Neuronal stem cell (in vitro differentiated cells): Measurements from ENCODE around the gene NMUR2. TPM values are rescaled to one million over a fixed set of nuclear protein-coding genes. Genes with fewer than 3 reads are reported as not detected.

ENCODE experiments used
- DNase-seq: peaks from one replicate; pipeline ENCODE4 v3.0.0-alpha.2; 2013; ENCODE audit warnings: low spot score
- H2AFZ ChIP-seq: one replicate; pipeline ENCODE4 v1.6.1; 2013; ENCODE audit warnings: mild to moderate bottlenecking, low read length, inconsistent platforms
- H2AK5ac ChIP-seq: 2 replicates; pipeline ENCODE4 v1.6.1; 2013; ENCODE audit warnings: low read depth, mild to moderate bottlenecking, inconsistent platforms, low read length, moderate library complexity, mixed read lengths
- H2BK120ac ChIP-seq: 2 replicates; pipeline ENCODE4 v1.6.1; 2013; ENCODE audit warnings: low read depth, mild to moderate bottlenecking, inconsistent platforms, low read length, moderate library complexity, mixed read lengths
- H2BK12ac ChIP-seq: one replicate; pipeline ENCODE4 v1.6.1; 2013; ENCODE audit warnings: low read length, inconsistent platforms
- H2BK15ac ChIP-seq: 2 replicates; pipeline ENCODE4 v1.6.1; 2013; ENCODE audit warnings: mild to moderate bottlenecking, low read length, inconsistent platforms, mixed read lengths
- H2BK5ac ChIP-seq: one replicate; pipeline ENCODE4 v1.6.1; 2013; ENCODE audit warnings: inconsistent platforms, mild to moderate bottlenecking, low read length, moderate library complexity
- H3K14ac ChIP-seq: one replicate; pipeline ENCODE4 v1.6.1; 2013; ENCODE audit warnings: low read length, inconsistent platforms
- H3K18ac ChIP-seq: 2 replicates; pipeline ENCODE4 v1.6.1; 2013; ENCODE audit warnings: low read length, inconsistent platforms
- H3K23ac ChIP-seq: 2 replicates; pipeline ENCODE4 v1.6.1; 2013; ENCODE audit warnings: low read depth, mild to moderate bottlenecking, mixed read lengths, low read length, inconsistent platforms; ENCODE audit not compliant: poor library complexity
- H3K27ac ChIP-seq: replicated peaks from 3 replicates; pipeline ENCODE4 v1.5.1; 2013; ENCODE audit warnings: low read length, inconsistent platforms
- H3K27me3 ChIP-seq, 3 experiments: 2 replicates each; pipeline ENCODE4 v1.6.1; 2013; ENCODE audit warnings: low read length in 3 of 3, mild to moderate bottlenecking in 2 of 3, inconsistent platforms in 1 of 3, low read depth in 1 of 3, mixed read lengths in 1 of 3, moderate library complexity in 1 of 3; ENCODE audit not compliant: control insufficient read depth in 3 of 3, insufficient read depth in 3 of 3
- H3K36me3 ChIP-seq, 2 donors: replicated peaks in 1 of 2; 2 replicates each; pipeline ENCODE4 v1.6.1; 2013; ENCODE audit warnings: low read length in 2 of 2; ENCODE audit not compliant: control insufficient read depth in 2 of 2, insufficient read depth in 2 of 2
- H3K4ac ChIP-seq: 2 replicates; pipeline ENCODE4 v1.6.1; 2013; ENCODE audit warnings: inconsistent platforms, mild to moderate bottlenecking, low read length, moderate library complexity
- H3K4me1 ChIP-seq, 2 donors: 1 replicate in 1 of 2; 2 replicates in 1 of 2; pipeline ENCODE4 v1.6.1; 2013; ENCODE audit warnings: low read length in 2 of 2, low read depth in 1 of 2; ENCODE audit not compliant: control insufficient read depth in 2 of 2, insufficient read depth in 1 of 2
- H3K4me2 ChIP-seq: one replicate; pipeline ENCODE4 v1.6.1; 2013; ENCODE audit warnings: mild to moderate bottlenecking, low read length, inconsistent platforms; ENCODE audit not compliant: insufficient read depth, poor library complexity, severe bottlenecking
- H3K4me3 ChIP-seq, 2 donors: 2 replicates each; pipeline ENCODE4 v1.5.1; 2013; ENCODE audit warnings: low read length in 2 of 2, mild to moderate bottlenecking in 2 of 2, inconsistent platforms in 1 of 2, moderate library complexity in 1 of 2
- H3K79me1 ChIP-seq: one replicate; pipeline ENCODE4 v1.6.1; 2013; ENCODE audit warnings: low read depth, mild to moderate bottlenecking, inconsistent platforms, low read length, moderate library complexity
- H3K9ac ChIP-seq: one replicate; pipeline ENCODE4 v1.6.1; 2013; ENCODE audit warnings: mild to moderate bottlenecking, low read depth, low read length, inconsistent platforms; ENCODE audit not compliant: poor library complexity
- H3K9me3 ChIP-seq, 2 donors: replicated peaks in 1 of 2; 2 replicates each; pipeline versions ENCODE3 to v1.6.1; 2013; ENCODE audit warnings: low read length in 2 of 2, mild to moderate bottlenecking in 2 of 2, inconsistent platforms in 1 of 2, low read depth in 1 of 2, mixed read lengths in 1 of 2, moderate library complexity in 1 of 2; ENCODE audit not compliant: control insufficient read depth in 2 of 2, insufficient read depth in 1 of 2
- H4K8ac ChIP-seq: one replicate; pipeline ENCODE4 v1.6.1; 2013; ENCODE audit warnings: low read depth, mild to moderate bottlenecking, inconsistent platforms, low read length, moderate library complexity
- H4K91ac ChIP-seq: one replicate; pipeline ENCODE4 v1.6.1; 2013; ENCODE audit warnings: low read length, low read depth, mild to moderate bottlenecking, inconsistent platforms; ENCODE audit not compliant: poor library complexity
- WGBS, 2 donors: extraction: QIAGEN DNeasy Blood & Tissue Kit; methylation state at CpG; one replicate each; pipeline ENCODE4 v1.1.7; 2013; ENCODE audit warnings: missing lambda C conversion rate in 2 of 2, mixed read lengths in 1 of 2; ENCODE audit not compliant: insufficient read length in 2 of 2, insufficient replicate concordance in 1 of 2; ENCODE audit errors: extremely low coverage in 2 of 2; 5-methylcytosine and 5-hydroxymethylcytosine counted together
- polyA plus RNA-seq, 2 experiments: library from polyadenylated mRNA; stranded (reverse); fragments of 200-250 nt; gene quantifications; one replicate each; pipeline ENCODE4 v1.2.3, GENCODE V29; 2013

Gene NMUR2
- 0.32 TPM for polyA plus RNA-seq (2013, experiment 1 of 2)
- polyA plus RNA-seq (2013, experiment 2 of 2): 0.30 TPM

- H4K8ac ChIP-seq: no peak within 1 kb of the TSS
- H3K4me1 ChIP-seq: peaks cover 0 to 3% of the 10 kb centered on the region in 2 donors
- H3K27ac ChIP-seq: no peak within 1 kb of the TSS
- H2AFZ ChIP-seq: peak within 1 kb of the TSS; percentile 8
- no peak within 1 kb of the TSS for H3K9ac ChIP-seq
- peak within 1 kb of the TSS in 1 of 2 donors; percentile 29 for H3K4me3 ChIP-seq
- peak within 1 kb of the TSS; percentile 32 for H3K18ac ChIP-seq
- no CpG with 5 or more reads among the region's 7 CpGs for WGBS, 2 donors
- no peak within 1 kb of the TSS for H3K14ac ChIP-seq
- H2BK120ac ChIP-seq: no peak within 1 kb of the TSS
- H3K23ac ChIP-seq: peak within 1 kb of the TSS; percentile 47
- no peak within 1 kb of the TSS for H2BK12ac ChIP-seq
- H3K9me3 ChIP-seq: no peaks in the 10 kb centered on the region
- H3K4ac ChIP-seq: no peak within 1 kb of the TSS
- no peaks in the 10 kb centered on the region for H3K36me3 ChIP-seq
- H3K27me3 ChIP-seq: no peaks in the 10 kb centered on the region
- H4K91ac ChIP-seq: no peak within 1 kb of the TSS
- peaks cover 2% of the 10 kb centered on the region for H3K79me1 ChIP-seq
- no peak within 1 kb of the TSS for H2AK5ac ChIP-seq
- no peak within 1 kb of the TSS for H3K4me2 ChIP-seq
- DNase-seq: peak; percentile 39
- H2BK5ac ChIP-seq: no peak within 1 kb of the TSS
- H2BK15ac ChIP-seq: no peak within 1 kb of the TSS
Observed at GRCh38 chr5:152405145-152405544, at the start of gene NMUR2. Gene NMUR2, minus strand, starts transcription at chr5:152405279. Its CDS starts 166 bp downstream, at chr5:152405113.

GRCh38 chr5:152443935-152444334, 38.9 kb upstream of the NMUR2 start:
- Histone ChIP-seq H2BK15ac (no peak overlapping the region), H3K9ac (no peak overlapping the region), H3K4me3 (no peak overlapping the region), H4K8ac (no peak overlapping the region), H2AK5ac (no peak overlapping the region), H4K91ac (no peak overlapping the region), H3K18ac (no peak overlapping the region), H3K4me2 (no peak overlapping the region), H2AFZ (no peak overlapping the region), H3K23ac (no peak overlapping the region), H3K9me3 (no peaks in the 10 kb centered on the region), H2BK120ac (no peak overlapping the region), H3K27me3 (no peaks in the 10 kb centered on the region), H3K14ac (no peak overlapping the region), H2BK5ac (no peak overlapping the region), H3K4me1 (no peaks in the 10 kb centered on the region), H3K27ac (no peak overlapping the region), H2BK12ac (no peak overlapping the region), H3K4ac (no peak overlapping the region), H3K36me3 (no peaks in the 10 kb centered on the region), H3K79me1 (no peaks in the 10 kb centered on the region)
- no peak for DNase-seq
- no CpG with 5 or more reads among the region's 2 CpGs for WGBS, 2 donors

- no peak overlapping the region for H3K27ac ChIP-seq
- H2AFZ ChIP-seq: no peak overlapping the region
- no peak for DNase-seq
- H3K36me3 ChIP-seq: no peaks in the 10 kb centered on the region
- WGBS, 2 donors: no CpG with 5 or more reads among the region's 3 CpGs
- H2BK12ac ChIP-seq: no peak overlapping the region
- H3K18ac ChIP-seq: no peak overlapping the region
- no peaks in the 10 kb centered on the region for H3K9me3 ChIP-seq
- no peak overlapping the region for H3K4me2 ChIP-seq
- peaks cover 0 to 2% of the 10 kb centered on the region in 2 donors for H3K4me1 ChIP-seq
- no peak overlapping the region for H4K91ac ChIP-seq
- no peaks in the 10 kb centered on the region for H3K27me3 ChIP-seq
- no peak overlapping the region for H2AK5ac ChIP-seq
- no peak overlapping the region for H3K4me3 ChIP-seq
- no peak overlapping the region for H2BK120ac ChIP-seq
- H2BK5ac ChIP-seq: no peak overlapping the region
- H3K23ac ChIP-seq: no peak overlapping the region
- no peak overlapping the region for H3K4ac ChIP-seq
- H3K9ac ChIP-seq: no peak overlapping the region
- no peak overlapping the region for H2BK15ac ChIP-seq
- H4K8ac ChIP-seq: no peak overlapping the region
- H3K79me1 ChIP-seq: no peaks in the 10 kb centered on the region
- H3K14ac ChIP-seq: no peak overlapping the region
Observed at GRCh38 chr5:152439791-152440190, 34.7 kb upstream of the NMUR2 start.

- no peak overlapping the region for H4K91ac ChIP-seq
- no peak overlapping the region for H2BK120ac ChIP-seq
- no peak overlapping the region for H3K4me2 ChIP-seq
- no peak overlapping the region for H3K4ac ChIP-seq
- H3K4me1 ChIP-seq: peaks cover 0 to 2% of the 10 kb centered on the region in 2 donors
- H2BK15ac ChIP-seq: no peak overlapping the region
- H2BK5ac ChIP-seq: no peak overlapping the region
- no peak overlapping the region for H3K14ac ChIP-seq
- no peaks in the 10 kb centered on the region for H3K9me3 ChIP-seq
- peak; percentile 42 for DNase-seq
- H3K27ac ChIP-seq: no peak overlapping the region
- no peaks in the 10 kb centered on the region for H3K27me3 ChIP-seq
- no peak overlapping the region for H3K9ac ChIP-seq
- H4K8ac ChIP-seq: no peak overlapping the region
- peak overlapping the region; percentile 32 for H2AFZ ChIP-seq
- H3K36me3 ChIP-seq: no peaks in the 10 kb centered on the region
- H3K79me1 ChIP-seq: no peaks in the 10 kb centered on the region
- no CpG with 5 or more reads among the region's 3 CpGs for whole genome bisulfite sequencing, 2 donors
- H3K4me3 ChIP-seq: no peak overlapping the region
- no peak overlapping the region for H3K23ac ChIP-seq
- no peak overlapping the region for H3K18ac ChIP-seq
- H2AK5ac ChIP-seq: no peak overlapping the region
- H2BK12ac ChIP-seq: no peak overlapping the region
Observed at GRCh38 chr5:152437866-152438265, 32.8 kb upstream of the NMUR2 start.
